Caco-2 (cell line): Measurements from ENCODE around the gene FHOD3. TPM values are rescaled to one million over a fixed set of nuclear protein-coding genes. Genes with fewer than 3 reads are reported as not detected.

Source experiments
- BruUV-seq: library from RNA; stranded (reverse); fragments of 400-500 nt; replicated peaks from 2 replicates; lab custom pipeline; 2021; lab: Mats Ljungman, UMichigan
- CTCF ChIA-PET: fragments of 300-600 bp; sonication (Branson Sonifier 250); formaldehyde crosslinking; loops from one replicate; lab custom pipeline; 2022; ENCODE audit warnings: antibody characterized with exemption; lab: Charles Lee
- POLR2A ChIA-PET: fragments of 300-600 bp; sonication (Branson Sonifier 250); formaldehyde crosslinking; loops from one replicate; lab custom pipeline; 2022; ENCODE audit warnings: antibody characterized with exemption; lab: Charles Lee
- DNase-seq, 2 experiments: peaks; one replicate each; pipeline versions ENCODE4 v3.0.0 to v3.0.0-alpha.2; 2020 to 2022
- H3K27me3 ChIP-seq: replicated peaks from 2 replicates; pipeline ENCODE4 v1.6.0; 2011; ENCODE audit warnings: low read length; ENCODE audit not compliant: control insufficient read depth, insufficient read depth
- H3K36me3 ChIP-seq: 2 replicates; pipeline ENCODE4 v1.5.1; 2011; ENCODE audit warnings: low read length; ENCODE audit not compliant: control insufficient read depth, insufficient read depth
- H3K4me1 ChIP-seq: fragments of 250-450 bp; sonication (Bioruptor Pico); 2 replicates; pipeline ENCODE4 v1.5.1; 2020; ENCODE audit warnings: mild to moderate bottlenecking
- H3K4me3 ChIP-seq: 2 replicates; pipeline ENCODE4 v1.5.1; 2011; ENCODE audit warnings: low read depth, mild to moderate bottlenecking, control low read depth, low read length
- H3K9me3 ChIP-seq: fragments of 250-450 bp; sonication (Bioruptor Pico); 2 replicates; pipeline ENCODE4 v1.5.1; 2020; ENCODE audit warnings: mild to moderate bottlenecking, moderate library complexity
- H3K27ac Mint-ChIP-seq: one replicate; pipeline ENCODE4 v1.8.0; 2022; ENCODE audit warnings: mixed read lengths; ENCODE audit not compliant: unreplicated experiment
- H3K27me3 Mint-ChIP-seq: one replicate; pipeline ENCODE4 v1.8.0; 2022; ENCODE audit warnings: mixed read lengths; ENCODE audit not compliant: insufficient read depth, unreplicated experiment
- H3K36me3 Mint-ChIP-seq: one replicate; pipeline ENCODE4 v1.8.0; 2022; ENCODE audit warnings: mild to moderate bottlenecking, mixed read lengths; ENCODE audit not compliant: insufficient read depth, unreplicated experiment
- H3K4me1 Mint-ChIP-seq: one replicate; pipeline ENCODE4 v1.8.0; 2022; ENCODE audit warnings: low read depth, mixed read lengths; ENCODE audit not compliant: unreplicated experiment
- H3K4me3 Mint-ChIP-seq: one replicate; pipeline ENCODE4 v1.8.0; 2022; ENCODE audit warnings: mild to moderate bottlenecking, moderate library complexity, mixed read lengths; ENCODE audit not compliant: unreplicated experiment
- H3K9me3 Mint-ChIP-seq: one replicate; pipeline ENCODE4 v1.8.0; 2022; ENCODE audit warnings: mixed read lengths; ENCODE audit not compliant: unreplicated experiment
- intact Hi-C: fragments of 100-400 bp; cut with micrococcal nuclease; formaldehyde crosslinking; loops from one replicate; pipeline ENCODE4 v1.10.0; 2022; ENCODE audit not compliant: unreplicated experiment
- total RNA-seq: library from RNA; stranded (reverse); gene quantifications from 2 replicates; pipeline ENCODE4 v1.2.3, GENCODE V29; 2022
- TF ChIP-seq, protein P1 (sequence below), 2 experiments: fragments of 200-600 bp in 1 of 2; IDR thresholded peaks; 1 replicate in 1 of 2; 2 replicates in 1 of 2; pipeline versions ENCODE4 v1.5.1 to v1.8.0; 2011 to 2022; ENCODE audit warnings: antibody characterized with exemption in 1 of 2, control low read depth in 1 of 2, inconsistent platforms in 1 of 2, low read depth in 1 of 2, low read length in 1 of 2, mild to moderate bottlenecking in 1 of 2, moderate library complexity in 1 of 2; ENCODE audit not compliant: insufficient read depth in 1 of 2, severe bottlenecking in 1 of 2, unreplicated experiment in 1 of 2

FHOD3 gene
- total RNA-seq, 1 experiment from 2014 or later = not detected

DNA sequence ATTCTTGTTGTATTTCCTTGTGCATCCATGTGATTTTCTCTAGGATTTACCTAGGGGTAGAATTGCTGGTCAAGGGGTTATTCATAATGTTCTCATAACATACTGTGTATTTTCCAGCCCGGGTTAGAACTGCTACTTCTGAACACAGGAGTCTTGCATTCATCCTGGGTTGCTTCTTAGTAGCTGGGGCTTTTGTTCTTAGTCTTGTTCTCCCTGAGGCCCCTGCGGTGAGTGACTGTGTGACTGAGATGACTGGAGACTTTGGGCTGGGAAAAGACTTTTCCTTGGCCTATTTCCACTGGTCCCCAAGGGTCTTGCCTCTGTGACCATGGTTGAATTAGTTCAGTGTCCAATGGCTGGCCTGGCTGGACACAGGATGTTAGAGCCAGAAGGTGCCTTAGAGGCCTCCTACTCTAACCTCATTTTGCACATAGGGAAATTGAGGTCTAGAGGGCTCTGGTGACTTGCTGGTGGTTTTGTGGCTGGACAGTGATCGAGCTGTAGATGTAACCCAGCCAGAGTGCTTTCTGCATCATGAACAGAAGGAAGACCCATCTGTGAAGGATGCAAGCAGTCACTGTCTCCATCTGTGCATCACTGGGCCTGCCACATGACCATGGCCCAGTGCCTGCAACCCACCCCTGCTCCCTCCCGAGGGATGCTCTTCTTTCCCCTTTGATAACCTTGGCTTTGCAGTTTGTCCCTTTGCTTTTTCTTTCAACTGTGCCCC is 233.3 kb downstream of the FHOD3 start:
- Histone ChIP-seq H3K4me3 (no peak overlapping the region), H3K4me1 (no peaks in the 10 kb centered on the region), H3K9me3 (no peaks in the 10 kb centered on the region), H3K36me3 (no peaks in the 10 kb centered on the region), H3K27me3 (no peaks in the 10 kb centered on the region; the same call in 1 of the 2 replicates)
- TF ChIP-seq, protein P1, sequence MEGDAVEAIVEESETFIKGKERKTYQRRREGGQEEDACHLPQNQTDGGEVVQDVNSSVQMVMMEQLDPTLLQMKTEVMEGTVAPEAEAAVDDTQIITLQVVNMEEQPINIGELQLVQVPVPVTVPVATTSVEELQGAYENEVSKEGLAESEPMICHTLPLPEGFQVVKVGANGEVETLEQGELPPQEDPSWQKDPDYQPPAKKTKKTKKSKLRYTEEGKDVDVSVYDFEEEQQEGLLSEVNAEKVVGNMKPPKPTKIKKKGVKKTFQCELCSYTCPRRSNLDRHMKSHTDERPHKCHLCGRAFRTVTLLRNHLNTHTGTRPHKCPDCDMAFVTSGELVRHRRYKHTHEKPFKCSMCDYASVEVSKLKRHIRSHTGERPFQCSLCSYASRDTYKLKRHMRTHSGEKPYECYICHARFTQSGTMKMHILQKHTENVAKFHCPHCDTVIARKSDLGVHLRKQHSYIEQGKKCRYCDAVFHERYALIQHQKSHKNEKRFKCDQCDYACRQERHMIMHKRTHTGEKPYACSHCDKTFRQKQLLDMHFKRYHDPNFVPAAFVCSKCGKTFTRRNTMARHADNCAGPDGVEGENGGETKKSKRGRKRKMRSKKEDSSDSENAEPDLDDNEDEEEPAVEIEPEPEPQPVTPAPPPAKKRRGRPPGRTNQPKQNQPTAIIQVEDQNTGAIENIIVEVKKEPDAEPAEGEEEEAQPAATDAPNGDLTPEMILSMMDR (IDR thresholded peaks at IDR 0.05; ENCODE audit: insufficient read depth in 1 of 2, low read depth in 1 of 2, low read length in 1 of 2, severe bottlenecking in 1 of 2, unreplicated experiment in 1 of 2) = no peak
- ChIA-PET CTCF (no interaction called here), POLR2A (no interaction called here)
- no peak for DNase-seq
- Mint-ChIP-seq H3K9me3 (no peaks in the 10 kb centered on the region), H3K27ac (no peak overlapping the region), H3K4me1 (no peaks in the 10 kb centered on the region), H3K4me3 (no peak overlapping the region), H3K36me3 (no peaks in the 10 kb centered on the region), H3K27me3 (peaks cover 6% of the 10 kb centered on the region)
- BruUV-seq = no TSS peak
- intact Hi-C loops = no loop called here

DNA sequence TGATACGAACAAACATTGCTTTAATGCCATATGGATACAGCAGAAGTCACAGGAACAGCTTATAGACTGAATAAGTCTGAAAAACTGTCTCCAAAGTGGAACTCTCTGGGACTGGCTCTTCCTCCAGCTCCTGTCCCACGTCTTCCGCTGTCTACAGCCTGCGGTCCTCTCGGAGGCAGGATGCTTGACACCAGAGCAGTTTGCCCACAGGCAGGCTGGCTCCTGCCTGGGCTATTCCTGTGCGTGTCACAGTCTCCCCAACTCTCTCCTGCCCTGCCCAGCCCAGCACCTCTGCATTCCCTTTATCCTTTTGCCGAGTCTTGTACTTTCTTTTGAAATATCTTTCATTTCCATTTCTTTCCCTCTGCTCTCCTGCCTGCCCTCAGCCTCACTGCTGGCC is 234.1 kb downstream of the FHOD3 start:
- TF ChIP-seq, protein P1 (IDR thresholded peaks at IDR 0.05; ENCODE audit: insufficient read depth in 1 of 2, low read depth in 1 of 2, low read length in 1 of 2, severe bottlenecking in 1 of 2, unreplicated experiment in 1 of 2) = no peak
- ChIA-PET CTCF (no interaction called here), POLR2A (no interaction called here)
- intact Hi-C loops = no loop called here
- no peak for DNase-seq
- H3K4me3 ChIP-seq = no peak overlapping the region
- peaks cover 6% of the 10 kb centered on the region for H3K27me3 Mint-ChIP-seq
- no peaks in the 10 kb centered on the region for H3K36me3 Mint-ChIP-seq
- H3K27me3 ChIP-seq = no peaks in the 10 kb centered on the region; the same call in 1 of the 2 replicates
- H3K4me3 Mint-ChIP-seq = no peak overlapping the region
- H3K27ac Mint-ChIP-seq = no peak overlapping the region
- H3K36me3 ChIP-seq = no peaks in the 10 kb centered on the region
- H3K4me1 Mint-ChIP-seq = no peaks in the 10 kb centered on the region
- no TSS peak for BruUV-seq
- no peaks in the 10 kb centered on the region for H3K4me1 ChIP-seq
- no peaks in the 10 kb centered on the region for H3K9me3 Mint-ChIP-seq
- H3K9me3 ChIP-seq = no peaks in the 10 kb centered on the region

DNA sequence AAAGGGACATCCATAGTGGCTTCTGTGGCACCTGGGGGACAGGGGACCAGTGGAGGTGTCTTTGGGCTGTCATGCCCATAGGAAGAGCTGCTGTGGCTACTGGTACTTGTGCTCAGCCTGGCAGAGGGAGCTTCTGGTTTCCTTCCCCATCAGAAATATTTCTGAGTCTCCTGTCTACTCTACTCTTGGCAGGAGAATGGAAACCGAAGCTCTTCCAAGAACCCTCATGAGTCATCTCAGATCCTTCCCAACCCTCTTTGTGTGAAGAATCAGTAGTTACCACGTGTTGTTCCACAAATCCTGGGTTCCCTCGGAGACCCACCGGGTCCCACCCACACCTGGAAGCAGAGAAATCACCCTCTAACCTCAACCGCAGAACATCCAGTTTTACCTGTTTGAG is 234.9 kb downstream of the FHOD3 start:
- Histone ChIP-seq H3K36me3 (no peaks in the 10 kb centered on the region), H3K4me3 (no peak overlapping the region), H3K27me3 (no peaks in the 10 kb centered on the region; the same call in 1 of the 2 replicates), H3K9me3 (no peaks in the 10 kb centered on the region), H3K4me1 (no peaks in the 10 kb centered on the region)
- no peaks in the 10 kb centered on the region for H3K4me1 Mint-ChIP-seq
- no peak overlapping the region for H3K4me3 Mint-ChIP-seq
- ChIA-PET POLR2A (no interaction called here), CTCF (no interaction called here)
- H3K36me3 Mint-ChIP-seq = no peaks in the 10 kb centered on the region
- TF ChIP-seq, protein P1 (IDR thresholded peaks at IDR 0.05; ENCODE audit: insufficient read depth in 1 of 2, low read depth in 1 of 2, low read length in 1 of 2, severe bottlenecking in 1 of 2, unreplicated experiment in 1 of 2) = no peak
- intact Hi-C loops = no loop called here
- no peaks in the 10 kb centered on the region for H3K9me3 Mint-ChIP-seq
- no peak overlapping the region for H3K27ac Mint-ChIP-seq
- no peak for DNase-seq
- peaks cover 6% of the 10 kb centered on the region for H3K27me3 Mint-ChIP-seq
- BruUV-seq = no TSS peak
